IPS-NIHi7 (cell line): Measurements from ENCODE around the gene RRAGB.
"Not testable (repeated sequence)": the region's sequence is repeated elsewhere in the genome, so short reads cannot be mapped to it uniquely, and the experiment has no call there.

ENCODE experiments used
- DNase-seq: peaks from one replicate; pipeline ENCODE4 v3.0.0; 2012; ENCODE audit warnings: mixed read lengths; ENCODE audit errors: extremely low spot score

RRAGB gene

GRCh38 chrX:55717521-55718497 is at the start of gene RRAGB:
Gene RRAGB, plus strand, starts transcription at chrX:55717749. Its CDS starts 579 bp downstream, at chrX:55718328.
- peak; percentile 93 for DNase-seq

GRCh38 chrX:55668084-55668483 is 49.5 kb upstream of the RRAGB start:
- DNase-seq, result no peak

- not testable (repeated sequence) for DNase-seq
Observed at GRCh38 chrX:55688579-55688978, 29.0 kb upstream of the RRAGB start.

- no peak for DNase-seq
Observed at GRCh38 chrX:55695227-55696018, 22.1 kb upstream of the RRAGB start.

GRCh38 chrX:55697381-55697780 is 20.2 kb upstream of the RRAGB start:
- DNase-seq, result no peak

GRCh38 chrX:55702671-55703070 is 14.9 kb upstream of the RRAGB start:
- DNase-seq, result no peak

- not testable (repeated sequence) for DNase-seq
Observed at GRCh38 chrX:55703436-55703835, 14.1 kb upstream of the RRAGB start.

- not testable (repeated sequence) for DNase-seq
Observed at GRCh38 chrX:55705066-55705465, 12.5 kb upstream of the RRAGB start.

- DNase-seq, result no peak
Observed at GRCh38 chrX:55709735-55710134, 7.8 kb upstream of the RRAGB start.

- DNase-seq, result no peak
Observed at GRCh38 chrX:55710701-55711100, 6.8 kb upstream of the RRAGB start.

GRCh38 chrX:55713631-55714030 is 3.9 kb upstream of the RRAGB start:
- DNase-seq, result no peak

- no peak for DNase-seq
Observed at GRCh38 chrX:55714161-55714560, 3.4 kb upstream of the RRAGB start.

- no peak for DNase-seq
Observed at GRCh38 chrX:55715847-55716246, 1.7 kb upstream of the RRAGB start.

- DNase-seq, result no peak
Observed at GRCh38 chrX:55716937-55717336, 612 bp upstream of the RRAGB start.

GRCh38 chrX:55731826-55732225 is 14.3 kb downstream of the RRAGB start:
- no peak for DNase-seq

- no peak for DNase-seq
Observed at GRCh38 chrX:55738969-55739368, 21.4 kb downstream of the RRAGB start.

GRCh38 chrX:55742649-55743048 is 25.1 kb downstream of the RRAGB start:
- DNase-seq, result no peak

GRCh38 chrX:55748463-55748862 is 30.9 kb downstream of the RRAGB start:
- DNase-seq, result not testable (repeated sequence)

GRCh38 chrX:55750256-55750655 is 32.7 kb downstream of the RRAGB start:
- no peak for DNase-seq

GRCh38 chrX:55754861-55755294 is 37.3 kb downstream of the RRAGB start:
- DNase-seq, result no peak

- no peak for DNase-seq
Observed at GRCh38 chrX:55758033-55758432, 40.5 kb downstream of the RRAGB start.

- no peak for DNase-seq
Observed at GRCh38 chrX:55759478-55759877, 41.9 kb downstream of the RRAGB start.

GRCh38 chrX:55767100-55767499 is 49.6 kb downstream of the RRAGB start:
- no peak for DNase-seq
